HG03159 (cell line): ENCODE data around the gene PRMT7.

Experiments used
- ATAC-seq: cut with Tn5 transposase; IDR thresholded peaks from one replicate; pipeline ENCODE4 v1.9.1; 2021; ENCODE audit warnings: mild to moderate bottlenecking, moderate library complexity; ENCODE audit not compliant: unreplicated experiment

The PRMT7 gene

GRCh38 chr16:68345958-68346635 lies 35.3 kb downstream of the PRMT7 start:
- ATAC-seq, result no peak

GRCh38 chr16:68346892-68347480 lies 36.2 kb downstream of the PRMT7 start:
- ATAC-seq, result no peak

GRCh38 chr16:68347605-68348004 lies 36.8 kb downstream of the PRMT7 start:
- no peak for ATAC-seq

GRCh38 chr16:68348639-68349445 lies 38.0 kb downstream of the PRMT7 start:
- ATAC-seq, result no peak

GRCh38 chr16:68349838-68350410 lies 39.1 kb downstream of the PRMT7 start:
- no peak for ATAC-seq

- no peak for ATAC-seq
Measured at GRCh38 chr16:68350813-68351350, 40.1 kb downstream of the PRMT7 start.

GRCh38 chr16:68351463-68351862 lies 40.6 kb downstream of the PRMT7 start:
- no peak for ATAC-seq

GRCh38 chr16:68351991-68352431 lies 41.2 kb downstream of the PRMT7 start:
- no peak for ATAC-seq

- no peak for ATAC-seq
Measured at GRCh38 chr16:68353366-68353765, 42.5 kb downstream of the PRMT7 start.

GRCh38 chr16:68354816-68355215 lies 44.0 kb downstream of the PRMT7 start:
- no peak for ATAC-seq

GRCh38 chr16:68355447-68356248 lies 44.8 kb downstream of the PRMT7 start:
- peak; percentile 7 for ATAC-seq

GRCh38 chr16:68356249-68356918 lies 45.6 kb downstream of the PRMT7 start:
- ATAC-seq, result peak; percentile 61

GRCh38 chr16:68356919-68357286 lies 46.1 kb downstream of the PRMT7 start:
- no peak for ATAC-seq

GRCh38 chr16:68357521-68357922 lies 46.7 kb downstream of the PRMT7 start:
- no peak for ATAC-seq

- no peak for ATAC-seq
Measured at GRCh38 chr16:68357923-68358322, 47.1 kb downstream of the PRMT7 start.

- no peak for ATAC-seq
Measured at GRCh38 chr16:68358951-68359350, 48.1 kb downstream of the PRMT7 start.

- no peak for ATAC-seq
Measured at GRCh38 chr16:68359398-68360191, 48.8 kb downstream of the PRMT7 start.

GRCh38 chr16:68360547-68360946 lies 49.7 kb downstream of the PRMT7 start:
- ATAC-seq, result no peak

GRCh38 chr16:68360956-68361355 lies 50.1 kb downstream of the PRMT7 start:
- ATAC-seq, result no peak
